Lung (tissue), 12 donors: ENCODE results near the gene AFAP1. TPM values are rescaled to one million over a fixed set of nuclear protein-coding genes. Genes with fewer than 3 reads are reported as not detected.
A peak's percentile ranks its signal among the peaks of the same experiment; 100 is the strongest.

ENCODE experiments used
- ATAC-seq: fragments of 200-7000 bp; cut with Tn5 transposase; one replicate; pipeline ENCODE4 v1.9.1; 2020; ENCODE audit warnings: moderate number of reproducible peaks; ENCODE audit not compliant: insufficient read depth, low FRiP score
- DNase-seq, 3 donors: peaks; one replicate each; pipeline ENCODE4 v3.0.0-alpha.2; 2013 to 2017
- H3K27ac ChIP-seq, 2 donors: one replicate each; pipeline ENCODE4 v1.5.1; 2013; ENCODE audit warnings: mild to moderate bottlenecking in 2 of 2, moderate library complexity in 2 of 2, control low read depth in 1 of 2, inconsistent platforms in 1 of 2, low read depth in 1 of 2, low read length in 1 of 2
- H3K27me3 ChIP-seq, 3 donors: one replicate each; pipeline ENCODE4 v1.5.1; 2013; ENCODE audit warnings: low read length in 2 of 3; ENCODE audit not compliant: control insufficient read depth in 3 of 3, insufficient read depth in 3 of 3
- H3K36me3 ChIP-seq, 4 donors: one replicate each; pipeline ENCODE4 v1.5.1; 2013; ENCODE audit warnings: low read length in 4 of 4, mild to moderate bottlenecking in 1 of 4, moderate library complexity in 1 of 4; ENCODE audit not compliant: control insufficient read depth in 4 of 4, insufficient read depth in 4 of 4
- H3K4me1 ChIP-seq, 5 donors: one replicate each; pipeline ENCODE4 v1.5.1; 2013; ENCODE audit warnings: low read length in 5 of 5, mild to moderate bottlenecking in 2 of 5, moderate library complexity in 1 of 5; ENCODE audit not compliant: control insufficient read depth in 5 of 5, insufficient read depth in 5 of 5
- H3K4me3 ChIP-seq: one replicate; pipeline ENCODE4 v1.5.1; 2013; ENCODE audit warnings: mild to moderate bottlenecking, control low read depth, moderate library complexity
- H3K9ac ChIP-seq, 2 donors: one replicate each; pipeline ENCODE4 v1.5.1; 2013; ENCODE audit warnings: low read length in 2 of 2, control low read depth in 1 of 2; ENCODE audit not compliant: insufficient read depth in 1 of 2
- H3K9me3 ChIP-seq, 4 donors: one replicate each; pipeline ENCODE4 v1.5.1; 2013; ENCODE audit warnings: low read length in 3 of 4, mild to moderate bottlenecking in 1 of 4, moderate library complexity in 1 of 4; ENCODE audit not compliant: control insufficient read depth in 4 of 4, insufficient read depth in 3 of 4
- WGBS, 2 donors: extraction: QIAGEN DNeasy Blood & Tissue Kit; methylation state at CpG; one replicate each; pipeline ENCODE4 v1.1.7; 2013; 5-methylcytosine and 5-hydroxymethylcytosine counted together
- polyA plus RNA-seq, 2 donors: library from polyadenylated mRNA; stranded (reverse); fragments of 200-250 nt; gene quantifications; one replicate each; pipeline ENCODE4 v1.2.1, GENCODE V29; 2013
- total RNA-seq, 2 donors: library from RNA; depleted of rRNA in 1 of 2; stranded (reverse); fragments of >200 nt in 1 of 2; gene quantifications; one replicate each; pipeline ENCODE4 v1.2.1, GENCODE V29; 2014 to 2021
- TF ChIP-seq, protein P1 (sequence below): IDR thresholded peaks from 2 replicates; pipeline ENCODE4 v1.5.1; 2012; ENCODE audit warnings: mild to moderate bottlenecking; ENCODE audit errors: control extremely low read depth, extremely low read depth
- donor health status: control.
- donor health status: control.
- donor health status: Bipolar disorder and iron deficiency.
- donor health status: healthy.
- donor health status: DM: yes; HTN: yes; CAD: no.

AFAP1 gene
- total and polyA plus RNA-seq, 4 donors, result 5.3 to 34.1 (median 12.3) TPM

DNA sequence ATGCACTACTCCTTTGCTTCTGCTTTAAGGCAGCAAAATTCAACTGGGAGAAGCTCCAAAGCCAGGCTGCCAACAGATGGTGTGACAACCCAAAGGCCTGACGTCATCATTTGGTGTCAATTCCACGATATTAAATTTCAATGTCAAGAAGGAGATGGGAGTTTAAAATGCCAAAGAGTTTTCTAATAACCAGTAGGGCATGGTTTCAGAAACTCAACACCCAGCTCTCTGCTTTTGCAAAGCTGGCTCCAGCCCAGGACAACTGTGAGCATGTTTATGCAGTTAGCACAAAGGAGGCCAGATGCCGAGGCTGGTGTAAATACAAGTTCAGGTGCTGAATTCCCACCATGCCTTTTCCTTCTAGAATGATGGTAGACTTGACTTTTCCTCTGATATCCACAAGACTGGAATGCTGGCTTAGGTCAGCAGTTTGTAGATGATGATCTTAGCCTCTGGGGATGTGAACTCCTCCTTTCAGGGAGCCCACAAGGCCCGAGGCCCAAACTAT, 67.3 kb downstream of the AFAP1 start:
- WGBS, 2 donors, result 51 to 69% methylated on average over 4 of the region's 4 CpGs
- Histone ChIP-seq H3K4me1 (peaks cover 2 to 26% (median 14%) of the 10 kb centered on the region in 5 donors), H3K27ac (no peak overlapping the region), H3K4me3 (no peak overlapping the region), H3K9ac (no peak overlapping the region), H3K36me3 (peaks cover 0 to 14% (median 9%) of the 10 kb centered on the region in 4 donors), H3K9me3 (no peaks in the 10 kb centered on the region), H3K27me3 (no peaks in the 10 kb centered on the region)
- TF ChIP-seq, protein P1, sequence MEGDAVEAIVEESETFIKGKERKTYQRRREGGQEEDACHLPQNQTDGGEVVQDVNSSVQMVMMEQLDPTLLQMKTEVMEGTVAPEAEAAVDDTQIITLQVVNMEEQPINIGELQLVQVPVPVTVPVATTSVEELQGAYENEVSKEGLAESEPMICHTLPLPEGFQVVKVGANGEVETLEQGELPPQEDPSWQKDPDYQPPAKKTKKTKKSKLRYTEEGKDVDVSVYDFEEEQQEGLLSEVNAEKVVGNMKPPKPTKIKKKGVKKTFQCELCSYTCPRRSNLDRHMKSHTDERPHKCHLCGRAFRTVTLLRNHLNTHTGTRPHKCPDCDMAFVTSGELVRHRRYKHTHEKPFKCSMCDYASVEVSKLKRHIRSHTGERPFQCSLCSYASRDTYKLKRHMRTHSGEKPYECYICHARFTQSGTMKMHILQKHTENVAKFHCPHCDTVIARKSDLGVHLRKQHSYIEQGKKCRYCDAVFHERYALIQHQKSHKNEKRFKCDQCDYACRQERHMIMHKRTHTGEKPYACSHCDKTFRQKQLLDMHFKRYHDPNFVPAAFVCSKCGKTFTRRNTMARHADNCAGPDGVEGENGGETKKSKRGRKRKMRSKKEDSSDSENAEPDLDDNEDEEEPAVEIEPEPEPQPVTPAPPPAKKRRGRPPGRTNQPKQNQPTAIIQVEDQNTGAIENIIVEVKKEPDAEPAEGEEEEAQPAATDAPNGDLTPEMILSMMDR, result no peak
- DNase-seq (peak; percentile 71 to 79 (median 79)), ATAC-seq (no peak)

DNA sequence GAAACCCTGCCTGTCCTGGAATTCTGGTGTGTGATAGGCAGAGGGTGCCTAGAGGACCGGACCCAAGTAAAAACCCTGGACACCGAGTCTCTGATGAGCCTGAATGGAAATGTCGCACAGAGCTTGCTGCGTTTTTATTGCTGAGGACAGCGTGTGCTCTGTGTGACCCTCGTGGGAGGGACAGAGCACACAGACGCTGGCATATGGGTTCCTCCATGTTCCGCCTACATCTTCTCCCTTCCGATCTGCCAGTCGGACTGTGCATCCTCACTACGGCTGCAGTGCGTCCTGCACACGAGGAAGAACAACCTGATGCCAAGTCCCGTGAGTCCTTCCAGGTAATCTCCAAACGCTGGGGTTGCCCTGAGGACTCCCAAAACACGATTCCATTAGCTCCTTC, 68.3 kb downstream of the AFAP1 start:
- ATAC-seq (no peak), DNase-seq (no peak)
- Histone ChIP-seq H3K9ac (no peak overlapping the region), H3K27ac (no peak overlapping the region), H3K9me3 (no peaks in the 10 kb centered on the region), H3K4me1 (peaks cover 2 to 17% (median 8%) of the 10 kb centered on the region in 5 donors), H3K27me3 (no peaks in the 10 kb centered on the region), H3K36me3 (peaks cover 0 to 17% (median 11%) of the 10 kb centered on the region in 4 donors), H3K4me3 (no peak overlapping the region)
- 94 to 96% methylated on average over 16 of the region's 16 CpGs for WGBS, 2 donors
- TF ChIP-seq, protein P1, result no peak

DNA sequence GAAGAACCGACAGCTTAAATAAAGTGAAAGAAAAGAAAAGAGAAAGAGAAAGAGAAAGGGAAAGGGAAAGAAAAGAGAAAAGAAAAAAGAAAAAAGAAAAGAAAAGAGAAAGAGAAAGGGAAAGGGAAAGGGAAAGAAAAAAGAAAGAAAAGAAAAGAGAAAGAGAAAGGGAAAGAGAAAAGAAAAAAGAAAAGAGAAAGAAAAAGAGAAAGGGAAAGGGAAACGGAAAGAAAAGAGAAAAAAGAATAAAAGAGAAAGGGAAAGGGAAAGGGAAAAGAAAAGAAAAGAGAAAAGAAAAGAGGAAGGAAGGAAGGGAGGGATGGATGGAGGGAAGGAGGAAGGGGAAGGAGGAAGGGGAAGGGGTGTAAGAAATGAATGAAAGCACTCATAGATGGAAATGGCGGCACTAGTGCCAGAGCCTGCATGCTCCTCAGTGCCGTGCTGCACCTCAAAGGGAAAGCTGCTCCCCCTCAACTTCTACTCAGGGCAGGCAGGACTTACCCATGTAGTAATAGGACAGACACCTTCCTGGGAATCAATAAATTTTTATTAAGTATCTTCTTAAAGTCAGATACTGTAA, 70.7 kb downstream of the AFAP1 start:
- DNase-seq, result no peak
- Histone ChIP-seq H3K27ac (no peak overlapping the region), H3K9ac (no peak overlapping the region), H3K27me3 (no peaks in the 10 kb centered on the region), H3K9me3 (peaks cover 0 to 2% (median 0%) of the 10 kb centered on the region in 4 donors), H3K36me3 (peaks cover 0 to 17% (median 13%) of the 10 kb centered on the region in 4 donors), H3K4me1 (peaks cover 3 to 15% (median 6%) of the 10 kb centered on the region in 5 donors), H3K4me3 (no peak overlapping the region)
- no peak for ATAC-seq
- TF ChIP-seq, protein P1, result no peak
- 96% methylated on average over 4 of the region's 4 CpGs for WGBS, 2 donors

DNA sequence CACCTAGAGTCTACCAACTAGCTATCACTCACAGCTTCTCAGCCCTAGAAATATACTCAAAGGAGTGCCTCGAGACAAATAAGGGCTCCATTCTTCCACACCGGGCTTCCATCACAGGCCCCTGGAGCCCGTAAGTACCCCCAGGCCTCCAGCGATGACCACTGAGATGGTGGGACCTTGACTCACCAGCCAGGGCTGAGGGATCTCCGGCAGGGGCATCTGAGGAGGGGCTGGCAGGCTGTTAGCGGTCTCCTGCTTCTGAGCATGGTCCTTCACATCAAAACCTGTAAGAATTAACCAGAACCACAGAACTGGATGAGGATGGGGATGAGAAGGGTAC, 71.3 kb downstream of the AFAP1 start:
- peaks cover 0 to 17% (median 13%) of the 10 kb centered on the region in 4 donors for H3K36me3 ChIP-seq
- ATAC-seq, result no peak
- TF ChIP-seq, protein P1, result no peak
- H3K9ac ChIP-seq, result no peak overlapping the region
- no peaks in the 10 kb centered on the region for H3K27me3 ChIP-seq
- no peak overlapping the region for H3K4me3 ChIP-seq
- H3K27ac ChIP-seq, result no peak overlapping the region
- peaks cover 0 to 2% (median under 1%) of the 10 kb centered on the region in 4 donors for H3K9me3 ChIP-seq
- 94 to 95% methylated on average over 6 of the region's 6 CpGs for WGBS, 2 donors
- H3K4me1 ChIP-seq, result peaks cover 3 to 15% (median 6%) of the 10 kb centered on the region in 5 donors
- no peak for DNase-seq
